H9 (cell line): Measurements from ENCODE around the gene USP6. TPM values are rescaled to one million over a fixed set of nuclear protein-coding genes. Genes with fewer than 3 reads are reported as not detected.

ENCODE experiments used
- DNase-seq: peaks from one replicate; pipeline ENCODE4 v3.0.0-alpha.2; 2017
- H2AFZ ChIP-seq: one replicate; pipeline ENCODE4 v1.6.1; 2013; ENCODE audit warnings: mild to moderate bottlenecking, low read length, control low read depth, moderate library complexity
- H2AK5ac ChIP-seq: 2 replicates; pipeline ENCODE4 v1.6.1; 2013; ENCODE audit warnings: low read length, control low read depth, mixed read lengths; ENCODE audit not compliant: insufficient read length
- H2BK120ac ChIP-seq: one replicate; pipeline ENCODE4 v1.6.1; 2013; ENCODE audit warnings: low read depth, mild to moderate bottlenecking, low read length, control low read depth, inconsistent platforms; ENCODE audit not compliant: poor library complexity, severe bottlenecking
- H2BK12ac ChIP-seq: 2 replicates; pipeline ENCODE4 v1.6.1; 2013; ENCODE audit warnings: low read length, control low read depth, mixed read lengths, low read depth; ENCODE audit not compliant: insufficient read length
- H2BK15ac ChIP-seq: 2 replicates; pipeline ENCODE4 v1.6.1; 2013; ENCODE audit warnings: low read depth, low read length, control low read depth
- H2BK20ac ChIP-seq: one replicate; pipeline ENCODE4 v1.6.1; 2013; ENCODE audit warnings: low read depth, mild to moderate bottlenecking, low read length, control low read depth, inconsistent platforms; ENCODE audit not compliant: poor library complexity, severe bottlenecking
- H2BK5ac ChIP-seq: 2 replicates; pipeline ENCODE4 v1.6.1; 2013; ENCODE audit warnings: low read length, control low read depth, mixed read lengths; ENCODE audit not compliant: insufficient read length
- H3K14ac ChIP-seq: 2 replicates; pipeline ENCODE4 v1.6.1; 2013; ENCODE audit warnings: low read length, control low read depth; ENCODE audit not compliant: insufficient read depth
- H3K18ac ChIP-seq: 2 replicates; pipeline ENCODE4 v1.6.1; 2013; ENCODE audit warnings: low read depth, mild to moderate bottlenecking, mixed read lengths, low read length, control low read depth; ENCODE audit not compliant: insufficient read length
- H3K23ac ChIP-seq: 2 replicates; pipeline ENCODE4 v1.6.1; 2013; ENCODE audit warnings: low read length, control low read depth, mixed read lengths, low read depth; ENCODE audit not compliant: insufficient read length
- H3K23me2 ChIP-seq: 2 replicates; pipeline ENCODE4 v1.6.1; 2013; ENCODE audit warnings: low read depth, mild to moderate bottlenecking, mixed read lengths, low read length, control low read depth; ENCODE audit not compliant: insufficient read length, poor library complexity, severe bottlenecking
- H3K27ac ChIP-seq: 2 replicates; pipeline ENCODE4 v1.5.1; 2013; ENCODE audit warnings: low read length, control low read depth, mixed read lengths, low read depth; ENCODE audit not compliant: insufficient read length
- H3K27me3 ChIP-seq: 2 replicates; pipeline ENCODE4 v1.6.1; 2013; ENCODE audit warnings: low read length, control low read depth, inconsistent platforms; ENCODE audit not compliant: insufficient read depth
- H3K4ac ChIP-seq: 2 replicates; pipeline ENCODE4 v1.6.1; 2013; ENCODE audit warnings: low read depth, mild to moderate bottlenecking, control low read depth, inconsistent platforms, low read length, moderate library complexity
- H3K4me1 ChIP-seq: 2 replicates; pipeline ENCODE4 v1.6.1; 2013; ENCODE audit warnings: low read length, control low read depth, inconsistent platforms; ENCODE audit not compliant: insufficient read depth
- H3K4me2 ChIP-seq: 2 replicates; pipeline ENCODE4 v1.6.1; 2013; ENCODE audit warnings: low read length, control low read depth, mixed read lengths; ENCODE audit not compliant: insufficient read length, insufficient read depth
- H3K56ac ChIP-seq: 2 replicates; pipeline ENCODE4 v1.6.1; 2013; ENCODE audit warnings: low read depth, mild to moderate bottlenecking, mixed read lengths, low read length, control low read depth; ENCODE audit not compliant: insufficient read length
- H3K79me1 ChIP-seq: 2 replicates; pipeline ENCODE4 v1.6.1; 2013; ENCODE audit warnings: low read depth, mild to moderate bottlenecking, moderate library complexity, low read length, control low read depth, inconsistent platforms; ENCODE audit not compliant: insufficient read depth, poor library complexity, severe bottlenecking
- H3K79me2 ChIP-seq: 2 replicates; pipeline ENCODE4 v1.6.1; 2013; ENCODE audit warnings: low read length, control low read depth, inconsistent platforms; ENCODE audit not compliant: insufficient read depth
- H3K9ac ChIP-seq: 2 replicates; pipeline ENCODE4 v1.6.1; 2013; ENCODE audit warnings: low read length, control low read depth, mixed read lengths; ENCODE audit not compliant: insufficient read length; ENCODE audit errors: extremely low read depth
- H3K9me3 ChIP-seq: one replicate; pipeline ENCODE4 v1.6.1; 2013; ENCODE audit warnings: low read depth, low read length, inconsistent platforms; ENCODE audit not compliant: control insufficient read depth
- H3T11ph ChIP-seq: one replicate; pipeline ENCODE4 v1.6.1; 2013; ENCODE audit warnings: mild to moderate bottlenecking, low read length, control low read depth, inconsistent platforms
- H4K20me1 ChIP-seq: one replicate; pipeline ENCODE4 v1.6.1; 2013; ENCODE audit not compliant: control insufficient read depth, insufficient read length, insufficient read depth
- H4K5ac ChIP-seq: 2 replicates; pipeline ENCODE4 v1.6.1; 2013; ENCODE audit warnings: low read depth, mild to moderate bottlenecking, mixed read lengths, low read length, control low read depth; ENCODE audit not compliant: insufficient read length
- H4K8ac ChIP-seq: replicated peaks from 2 replicates; pipeline ENCODE4 v1.6.1; 2013; ENCODE audit warnings: low read length, control low read depth, mixed read lengths, low read depth; ENCODE audit not compliant: insufficient read length
- H4K91ac ChIP-seq: 2 replicates; pipeline ENCODE4 v1.6.1; 2013; ENCODE audit warnings: low read depth, mild to moderate bottlenecking, moderate library complexity, mixed read lengths, low read length, control low read depth; ENCODE audit not compliant: insufficient read length
- H3K27ac Mint-ChIP-seq, 3 experiments: 2 replicates in 2 of 3; 3 replicates in 1 of 3; pipeline ENCODE4 v1.8.0; 2020 to 2021; ENCODE audit warnings: mixed read lengths in 3 of 3, mild to moderate bottlenecking in 1 of 3, moderate library complexity in 1 of 3
- H3K27me3 Mint-ChIP-seq: 2 replicates; pipeline ENCODE4 v1.8.0; 2021; ENCODE audit warnings: low read depth, mild to moderate bottlenecking, moderate library complexity, mixed read lengths
- H3K36me3 Mint-ChIP-seq, 3 experiments: 2 replicates in 2 of 3; 3 replicates in 1 of 3; pipeline ENCODE4 v1.8.0; 2020 to 2021; ENCODE audit warnings: low read depth in 3 of 3, mixed read lengths in 3 of 3; ENCODE audit not compliant: insufficient read depth in 1 of 3
- H3K4me1 Mint-ChIP-seq, 2 experiments: 2 replicates each; pipeline ENCODE4 v1.8.0; 2020; ENCODE audit warnings: mixed read lengths in 2 of 2
- H3K4me3 Mint-ChIP-seq, 2 experiments: 2 replicates in 1 of 2; 3 replicates in 1 of 2; pipeline ENCODE4 v1.8.0; 2020 to 2021; ENCODE audit warnings: mild to moderate bottlenecking in 2 of 2, mixed read lengths in 2 of 2, moderate library complexity in 1 of 2
- H3K9me3 Mint-ChIP-seq, 2 experiments: 2 replicates in 1 of 2; 3 replicates in 1 of 2; pipeline ENCODE4 v1.8.0; 2020; ENCODE audit warnings: mild to moderate bottlenecking in 2 of 2, mixed read lengths in 2 of 2, moderate library complexity in 1 of 2
- WGBS: extraction: QIAGEN DNeasy Blood & Tissue Kit; methylation state at CpG from one replicate; pipeline ENCODE4 v1.1.7; 2013; ENCODE audit warnings: missing lambda C conversion rate, low lambda C conversion rate, mixed read lengths; ENCODE audit not compliant: insufficient read length; ENCODE audit errors: extremely low coverage; 5-methylcytosine and 5-hydroxymethylcytosine counted together
- total RNA-seq: library from RNA; stranded (reverse); gene quantifications from 2 replicates; pipeline ENCODE4 v1.2.1, GENCODE V29; 2021
- TF ChIP-seq, protein P1 (sequence below): fragments of 200-600 bp; sonication (generic); conservative IDR thresholded peaks from 3 replicates; pipeline ENCODE4 v1.8.0; 2021; ENCODE audit warnings: antibody characterized with exemption, mild to moderate bottlenecking

The USP6 gene
- total RNA-seq, 1 experiment from 2014 or later: 0.17 TPM

DNA sequence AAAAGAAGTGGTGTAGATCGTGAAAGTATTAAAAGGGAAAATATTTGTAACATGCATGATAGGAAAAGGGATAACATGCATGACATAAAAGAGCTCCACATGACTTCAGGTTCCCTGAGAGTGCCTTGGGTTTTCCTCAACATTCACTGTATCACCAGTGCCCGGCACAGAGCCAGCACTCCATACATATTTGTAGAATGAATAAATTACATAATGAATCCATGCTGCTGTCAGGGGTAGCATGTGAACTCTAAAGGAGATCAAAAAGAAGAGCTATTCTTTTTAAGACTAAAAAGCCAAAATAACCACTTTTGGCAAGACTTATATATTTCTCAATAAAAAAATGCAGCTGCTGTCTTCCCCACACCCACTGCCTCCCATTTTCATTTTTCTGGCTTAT, 78.5 kb downstream of the USP6 start:
- Histone ChIP-seq H3K23ac (no peak overlapping the region), H3K27me3 (no peaks in the 10 kb centered on the region), H2BK15ac (no peak overlapping the region), H4K91ac (no peak overlapping the region), H2BK120ac (no peak overlapping the region), H3K9ac (no peak overlapping the region), H2BK12ac (no peak overlapping the region), H3K4me1 (no peaks in the 10 kb centered on the region), H3K4me2 (no peak overlapping the region), H2AK5ac (no peak overlapping the region), H4K5ac (no peak overlapping the region), H3K27ac (no peak overlapping the region), H3K14ac (no peak overlapping the region), H3K79me1 (peaks cover 4% of the 10 kb centered on the region), H2BK5ac (no peak overlapping the region), H3T11ph (no peak overlapping the region), H3K18ac (no peak overlapping the region), H2BK20ac (no peak overlapping the region), H3K4ac (no peak overlapping the region), H4K20me1 (no peaks in the 10 kb centered on the region), H3K79me2 (no peaks in the 10 kb centered on the region), H3K56ac (no peak overlapping the region), H4K8ac (no peak overlapping the region), H3K9me3 (peaks cover 7% of the 10 kb centered on the region), H2AFZ (no peak overlapping the region), H3K23me2 (peaks cover 6% of the 10 kb centered on the region)
- TF ChIP-seq, protein P1, sequence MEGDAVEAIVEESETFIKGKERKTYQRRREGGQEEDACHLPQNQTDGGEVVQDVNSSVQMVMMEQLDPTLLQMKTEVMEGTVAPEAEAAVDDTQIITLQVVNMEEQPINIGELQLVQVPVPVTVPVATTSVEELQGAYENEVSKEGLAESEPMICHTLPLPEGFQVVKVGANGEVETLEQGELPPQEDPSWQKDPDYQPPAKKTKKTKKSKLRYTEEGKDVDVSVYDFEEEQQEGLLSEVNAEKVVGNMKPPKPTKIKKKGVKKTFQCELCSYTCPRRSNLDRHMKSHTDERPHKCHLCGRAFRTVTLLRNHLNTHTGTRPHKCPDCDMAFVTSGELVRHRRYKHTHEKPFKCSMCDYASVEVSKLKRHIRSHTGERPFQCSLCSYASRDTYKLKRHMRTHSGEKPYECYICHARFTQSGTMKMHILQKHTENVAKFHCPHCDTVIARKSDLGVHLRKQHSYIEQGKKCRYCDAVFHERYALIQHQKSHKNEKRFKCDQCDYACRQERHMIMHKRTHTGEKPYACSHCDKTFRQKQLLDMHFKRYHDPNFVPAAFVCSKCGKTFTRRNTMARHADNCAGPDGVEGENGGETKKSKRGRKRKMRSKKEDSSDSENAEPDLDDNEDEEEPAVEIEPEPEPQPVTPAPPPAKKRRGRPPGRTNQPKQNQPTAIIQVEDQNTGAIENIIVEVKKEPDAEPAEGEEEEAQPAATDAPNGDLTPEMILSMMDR: no peak
- Mint-ChIP-seq H3K27ac (no peak overlapping the region), H3K4me1 (peaks cover 0 to 14% of the 10 kb centered on the region in 2 experiments; a peak in 2 of 4 replicates), H3K4me3 (no peak overlapping the region), H3K27me3 (peaks cover 7% of the 10 kb centered on the region; the same call in 1 of the 2 replicates), H3K9me3 (peaks cover 20 to 21% of the 10 kb centered on the region in 2 experiments), H3K36me3 (peaks cover 20 to 22% (median 20%) of the 10 kb centered on the region in 3 experiments)
- 100% methylated on average over 1 of the region's 2 CpGs for WGBS
- DNase-seq: no peak
